Activated gamma-delta T cell treated with anti-CD3 and anti-CD28 coated beads, Interleukin-2, amount 50 U/mL, for 16 hours (primary cell): ENCODE results near the gene STK39.

ENCODE experiments used
- DNase-seq: peaks from one replicate; pipeline ENCODE4 v3.0.0-alpha.2; 2020; ENCODE audit warnings: low read depth

STK39 gene

DNA sequence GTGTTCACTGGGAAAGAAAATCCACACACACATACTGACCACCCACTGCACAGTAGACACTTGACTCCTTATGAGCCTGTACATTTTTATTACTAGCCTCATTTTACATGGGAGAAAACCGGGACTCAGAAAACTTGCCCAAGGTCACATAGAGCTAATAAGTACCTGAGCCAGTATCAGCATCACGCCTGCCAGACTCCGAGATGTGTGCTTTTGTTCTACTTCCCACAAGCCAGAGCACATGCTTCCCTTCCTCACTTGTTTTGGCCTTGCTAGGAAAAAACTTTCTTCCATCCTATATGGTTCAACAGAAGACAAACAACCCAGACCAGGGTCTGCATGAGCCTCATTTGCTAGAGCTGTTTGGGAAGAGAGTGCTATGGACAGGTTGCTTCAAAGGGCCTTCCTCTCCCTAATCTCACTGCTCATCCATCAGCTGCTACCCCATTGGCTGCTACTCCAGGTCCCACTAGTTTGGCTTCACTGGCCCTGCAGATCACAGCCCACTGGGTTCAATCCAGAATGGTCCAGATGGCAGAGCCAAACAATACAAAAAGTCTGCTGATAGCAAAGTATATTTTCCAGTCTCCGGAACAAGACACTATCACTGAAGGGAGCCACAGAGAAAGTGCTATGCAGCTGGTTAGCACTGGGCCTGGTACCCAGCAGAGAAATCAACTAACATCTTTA is 63.9 kb downstream of the STK39 start:
- no peak for DNase-seq

DNA sequence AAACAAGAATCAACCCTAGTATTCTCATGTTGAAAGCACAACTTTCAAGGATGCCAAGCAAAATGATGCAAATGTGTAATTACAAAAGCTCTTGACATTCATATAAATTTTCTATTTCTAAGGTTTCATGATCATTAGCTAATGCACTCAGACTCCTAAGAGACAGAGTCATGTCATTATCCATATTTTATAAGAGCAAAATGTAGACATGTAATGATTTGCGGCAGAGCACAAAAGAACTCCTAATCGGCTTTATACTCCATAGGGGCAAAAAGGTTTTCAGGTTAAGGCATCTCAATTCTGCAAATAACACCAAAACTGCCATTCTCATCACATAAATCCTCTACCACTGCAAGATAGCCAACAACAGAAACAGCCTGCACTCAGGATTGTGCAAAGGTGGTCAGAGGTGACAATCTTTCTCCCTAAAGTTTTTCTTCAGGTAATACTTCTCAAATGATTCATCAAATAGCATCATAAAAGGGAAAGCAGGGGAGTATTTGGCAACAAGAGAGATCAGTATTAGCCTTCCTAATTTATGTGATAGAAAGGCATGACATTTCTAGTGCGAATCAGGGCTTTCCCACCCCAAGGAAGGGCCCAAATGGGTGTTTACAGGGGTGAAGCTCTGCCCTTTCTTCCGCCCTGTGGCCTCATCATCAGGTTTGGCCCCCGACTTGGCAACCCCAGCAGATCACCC is 64.7 kb downstream of the STK39 start:
- DNase-seq: no peak

DNA sequence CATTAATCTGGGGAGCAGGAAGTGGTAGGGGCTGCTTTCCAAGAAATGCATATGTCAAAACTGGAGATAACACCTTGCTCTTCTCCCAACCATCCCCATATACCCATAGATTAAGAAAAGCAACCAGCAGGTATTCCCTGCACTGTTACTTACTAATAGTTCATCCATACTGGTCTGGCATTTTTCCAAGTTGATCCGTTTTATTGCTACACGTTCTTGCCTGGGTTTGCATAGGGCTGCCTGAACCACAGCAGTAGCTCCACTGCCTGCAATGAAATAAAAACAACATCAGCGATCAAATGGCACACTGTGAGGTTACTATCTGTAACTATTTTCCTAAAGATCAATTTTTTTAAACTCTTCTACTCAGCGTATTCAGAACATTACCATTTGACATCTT is 65.6 kb downstream of the STK39 start:
- no peak for DNase-seq

DNA sequence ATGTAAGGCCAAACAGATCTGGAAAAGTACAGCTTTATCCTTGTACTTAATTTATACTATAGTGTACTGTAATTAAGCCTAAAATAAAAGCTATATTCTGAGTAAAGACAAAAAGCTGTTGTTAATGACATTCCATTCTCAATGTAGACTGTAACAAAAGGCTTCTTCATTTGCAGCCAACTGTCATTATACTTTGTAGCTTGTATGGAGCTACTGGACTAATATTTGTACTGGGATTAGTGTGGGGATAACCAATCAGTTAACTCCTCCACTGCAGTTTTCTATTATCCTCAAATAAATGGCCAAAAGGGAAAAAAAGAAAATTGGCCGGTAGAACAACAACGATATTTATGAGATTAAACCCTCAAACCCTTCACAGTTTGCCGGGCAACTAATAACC is 66.5 kb downstream of the STK39 start:
- DNase-seq: no peak

DNA sequence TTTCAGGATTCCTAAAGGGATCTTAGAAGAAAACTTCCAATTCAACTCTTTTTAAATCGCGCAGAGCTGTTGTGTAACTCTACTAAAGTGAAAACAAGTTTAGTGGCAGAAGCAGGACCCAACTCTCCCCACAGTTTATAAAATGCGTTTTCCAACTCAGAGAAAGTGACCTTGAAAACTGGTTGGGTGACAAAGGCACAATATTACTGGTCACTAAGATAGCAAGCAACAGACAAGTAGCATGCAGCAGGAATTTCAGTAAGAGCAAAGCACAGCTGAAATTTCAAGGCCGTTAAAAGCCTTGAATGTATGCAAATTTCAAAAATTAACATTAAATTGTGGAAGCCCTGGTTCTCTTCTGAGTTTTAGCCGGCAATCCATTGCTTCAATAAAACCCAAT is 66.9 kb downstream of the STK39 start:
- no peak for DNase-seq

DNA sequence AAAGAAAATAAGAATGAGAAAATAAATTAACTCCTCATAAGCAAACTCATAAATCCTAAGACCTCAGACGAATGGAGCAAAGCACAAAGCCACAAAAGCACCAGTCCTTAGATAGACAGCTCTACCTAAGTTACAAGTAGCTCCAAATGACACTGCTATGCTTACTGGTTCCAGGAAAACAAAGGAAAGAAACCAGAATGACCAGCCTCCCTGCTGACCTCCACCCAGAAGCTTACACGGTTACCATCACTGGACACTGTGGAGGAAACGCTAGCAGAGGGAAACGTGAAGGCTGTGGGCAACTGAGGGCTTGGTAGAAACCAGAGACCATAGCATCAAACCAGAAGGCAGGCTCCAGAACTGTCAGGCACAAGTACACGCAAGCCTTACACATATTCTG is 67.8 kb downstream of the STK39 start:
- DNase-seq: no peak

DNA sequence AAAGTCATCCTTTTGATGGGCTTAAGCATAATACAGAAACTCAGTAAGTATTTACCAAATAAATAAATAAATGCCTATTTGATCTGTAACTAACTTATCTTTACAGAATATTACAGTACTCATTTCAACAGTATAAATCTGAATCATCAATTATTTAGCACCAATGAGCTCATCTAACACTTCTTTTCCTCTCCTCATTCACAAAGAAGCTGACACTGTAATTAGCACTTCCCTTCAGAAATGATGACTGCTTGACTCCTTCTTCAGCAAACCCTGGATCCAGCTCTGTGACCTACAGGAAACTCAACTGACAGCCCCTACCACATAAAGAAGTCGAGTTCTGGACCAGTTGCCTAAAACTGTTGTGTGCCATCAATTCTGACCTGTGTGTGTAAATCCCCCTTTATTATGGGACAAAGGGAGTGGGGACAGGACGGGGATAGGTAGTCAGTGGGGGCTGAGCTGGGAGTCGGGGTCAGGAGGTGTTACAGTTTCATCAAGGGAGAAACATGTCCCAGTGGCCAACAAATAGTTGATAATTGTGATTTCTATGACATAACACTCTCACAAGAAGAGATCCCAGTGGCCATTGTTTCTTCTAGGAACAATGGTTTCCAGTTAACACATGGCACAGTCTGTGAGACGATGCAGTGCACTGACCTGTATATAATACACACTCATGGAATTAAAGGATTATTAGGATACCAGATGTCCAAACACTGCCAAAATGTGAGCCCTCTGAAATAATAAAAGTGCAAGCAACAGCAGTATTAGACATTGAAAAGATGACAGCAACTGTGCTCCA is 68.7 kb downstream of the STK39 start:
- DNase-seq: no peak

DNA sequence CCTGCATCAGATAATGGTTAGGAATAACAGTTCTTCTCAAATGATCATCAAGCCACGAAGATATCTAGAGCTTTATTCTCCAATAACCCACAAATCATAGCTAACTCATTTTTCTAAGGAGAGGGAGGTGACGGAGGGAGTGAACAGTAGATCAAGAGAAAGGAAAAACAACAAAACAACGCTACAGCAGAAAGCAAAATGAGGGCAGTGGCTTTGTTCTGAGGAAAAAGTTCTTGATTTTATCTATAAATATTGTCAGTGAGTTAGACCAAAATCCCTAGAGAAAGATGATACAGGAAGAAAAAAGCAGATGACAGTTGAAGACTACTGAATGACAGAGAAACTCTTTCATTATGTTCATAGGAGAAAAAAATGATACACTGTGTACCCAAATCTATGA is 71.0 kb downstream of the STK39 start:
- no peak for DNase-seq

DNA sequence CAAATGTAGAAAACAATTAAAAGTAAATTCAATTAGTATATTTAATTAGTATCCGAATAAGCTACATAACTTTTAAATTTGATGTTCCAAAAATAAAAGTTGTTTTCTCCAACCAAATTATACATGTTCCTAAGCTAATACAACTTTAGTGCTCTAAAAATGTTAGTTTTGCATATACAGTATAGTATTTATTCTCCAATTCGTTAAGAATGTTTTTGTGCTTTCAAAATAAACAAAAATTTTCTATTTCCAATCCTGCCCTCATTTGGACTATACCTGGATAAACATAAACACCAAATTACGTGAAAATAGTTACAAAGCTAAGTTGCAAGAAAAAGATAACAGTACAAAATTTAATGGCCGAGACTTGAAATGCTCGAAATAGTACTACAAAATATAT is 71.9 kb downstream of the STK39 start:
- DNase-seq: no peak

DNA sequence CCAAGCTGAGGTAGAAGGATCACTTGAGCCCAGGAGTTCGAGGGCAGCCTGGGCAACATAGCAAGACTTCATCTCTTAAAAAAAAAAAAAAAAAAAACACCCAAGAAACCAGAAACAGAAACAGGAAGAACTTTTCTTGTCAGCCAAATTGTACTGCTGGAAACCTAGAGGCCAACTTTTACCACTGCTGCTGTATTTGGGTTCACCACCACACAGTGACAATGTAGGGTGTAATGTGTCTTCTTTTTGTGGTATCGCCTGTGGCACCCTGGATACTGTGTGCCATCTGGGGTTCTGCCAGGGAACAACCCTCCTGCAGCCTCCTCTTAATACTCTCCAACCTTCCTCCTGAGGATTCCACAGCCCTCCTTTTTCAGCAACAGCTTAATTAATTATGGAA is 72.6 kb downstream of the STK39 start:
- no peak for DNase-seq

DNA sequence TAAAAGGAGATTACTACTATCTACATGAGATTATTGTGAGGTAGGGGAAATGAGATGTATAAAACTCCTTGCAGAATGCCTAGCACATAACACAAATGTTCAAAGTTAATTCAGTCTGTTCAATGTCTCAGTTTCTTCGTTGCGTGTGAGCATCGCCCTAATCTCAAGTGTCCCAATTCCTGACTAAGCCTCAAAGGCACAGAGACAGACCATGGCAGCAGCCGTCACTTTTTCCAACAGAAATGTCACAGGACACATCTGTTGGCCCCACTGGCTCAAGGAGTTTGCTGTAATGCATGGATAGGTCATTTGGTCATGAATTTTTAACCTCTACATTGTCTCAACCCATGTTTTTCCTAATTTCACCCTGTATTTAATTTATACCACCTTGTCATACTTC is 75.3 kb downstream of the STK39 start:
- DNase-seq: no peak

DNA sequence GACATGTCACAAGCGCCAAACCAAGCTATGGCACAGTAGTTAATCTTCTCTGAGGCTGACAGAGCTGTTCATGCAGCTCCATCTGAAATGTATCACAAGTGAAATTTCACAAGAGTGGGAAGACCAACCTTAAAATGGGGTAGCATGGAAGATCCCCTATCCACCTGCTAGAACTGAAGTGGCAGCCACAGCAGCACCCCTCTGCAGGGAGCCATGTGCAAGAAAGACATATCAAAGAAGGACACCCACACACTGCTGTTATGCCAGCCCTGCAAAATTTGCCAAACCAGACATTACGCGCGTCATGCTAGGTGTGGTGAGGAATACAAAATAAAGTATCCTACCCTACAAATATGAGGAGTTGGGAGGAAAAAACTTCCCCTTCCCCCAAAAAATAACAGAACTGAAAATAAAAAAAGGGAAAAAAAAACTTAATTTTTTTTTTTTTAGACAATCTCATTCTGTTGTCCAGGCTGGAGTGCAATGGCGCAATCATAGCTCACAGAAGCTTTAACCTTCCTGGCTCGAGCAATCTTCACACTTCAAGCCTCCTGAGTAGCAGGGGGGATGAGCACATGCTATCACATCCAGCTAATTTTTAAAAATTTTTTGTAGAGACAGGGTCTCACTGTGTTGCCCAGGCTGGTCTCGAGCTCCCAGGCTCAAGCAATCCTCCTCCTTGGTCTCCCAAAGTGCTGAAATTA is 76.2 kb downstream of the STK39 start:
- DNase-seq: no peak

DNA sequence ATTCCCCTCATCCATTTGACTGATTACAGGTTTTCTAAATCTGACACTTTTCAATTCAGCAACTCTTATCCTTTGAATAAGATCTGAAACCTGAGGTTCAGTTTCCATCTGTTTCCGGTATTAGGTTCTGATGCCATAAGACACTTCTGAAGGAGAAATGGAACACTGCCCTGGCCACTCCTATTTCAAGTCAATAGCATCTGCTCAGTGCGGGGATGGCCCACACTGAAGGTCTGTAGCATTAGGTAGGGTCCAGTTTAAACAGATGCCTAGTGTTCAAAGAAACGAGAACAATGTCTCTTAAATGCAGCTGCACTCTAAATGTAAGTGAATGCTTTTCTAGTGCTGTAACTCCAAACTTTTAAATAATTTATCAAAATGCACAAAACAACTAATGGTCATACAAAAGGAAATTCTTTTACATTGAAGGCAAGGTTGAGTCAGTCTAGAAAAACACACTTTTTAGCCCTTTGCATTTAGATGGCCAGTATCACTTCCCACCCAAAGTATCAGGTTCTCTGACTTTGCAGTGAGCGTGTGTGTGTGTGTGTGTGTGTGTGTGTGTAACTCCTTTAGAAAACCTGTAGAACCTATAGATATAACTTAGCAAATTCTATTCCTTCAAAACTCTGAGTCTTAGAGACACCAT is 78.2 kb downstream of the STK39 start:
- no peak for DNase-seq

DNA sequence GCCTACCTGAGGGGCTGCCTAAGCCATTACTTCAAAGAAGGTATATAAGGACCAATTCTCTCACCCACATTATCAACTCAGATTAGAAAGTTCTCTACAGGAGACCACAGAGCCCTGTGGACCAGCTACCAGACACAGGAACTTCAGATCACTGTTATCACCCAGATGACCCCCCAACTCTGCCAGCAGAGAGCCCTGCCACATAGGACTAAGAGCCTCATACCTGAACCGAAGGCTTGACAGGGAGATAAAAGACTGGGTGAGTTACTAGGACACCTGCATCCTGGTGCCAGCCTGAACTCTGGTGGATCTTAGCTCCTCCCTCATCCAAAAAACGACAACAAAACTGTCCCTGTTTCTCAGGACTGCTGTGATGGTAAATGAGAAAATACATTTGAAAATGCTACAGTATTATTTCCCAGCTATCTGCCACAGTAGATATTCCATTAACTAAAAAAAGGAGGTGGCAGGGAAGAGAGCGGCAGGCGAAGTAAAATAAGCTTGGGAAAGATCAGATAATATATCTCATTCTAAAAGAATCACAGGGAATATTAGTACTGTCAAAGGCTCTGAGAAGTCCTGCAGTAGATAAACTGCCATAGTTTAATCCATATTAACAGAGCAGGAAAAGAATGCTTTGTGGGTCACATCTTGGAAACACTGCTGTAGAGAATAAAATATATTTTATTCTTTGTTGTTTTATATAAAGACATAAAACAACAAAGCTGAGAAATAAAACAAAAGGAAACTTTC is 79.7 kb downstream of the STK39 start:
- no peak for DNase-seq

DNA sequence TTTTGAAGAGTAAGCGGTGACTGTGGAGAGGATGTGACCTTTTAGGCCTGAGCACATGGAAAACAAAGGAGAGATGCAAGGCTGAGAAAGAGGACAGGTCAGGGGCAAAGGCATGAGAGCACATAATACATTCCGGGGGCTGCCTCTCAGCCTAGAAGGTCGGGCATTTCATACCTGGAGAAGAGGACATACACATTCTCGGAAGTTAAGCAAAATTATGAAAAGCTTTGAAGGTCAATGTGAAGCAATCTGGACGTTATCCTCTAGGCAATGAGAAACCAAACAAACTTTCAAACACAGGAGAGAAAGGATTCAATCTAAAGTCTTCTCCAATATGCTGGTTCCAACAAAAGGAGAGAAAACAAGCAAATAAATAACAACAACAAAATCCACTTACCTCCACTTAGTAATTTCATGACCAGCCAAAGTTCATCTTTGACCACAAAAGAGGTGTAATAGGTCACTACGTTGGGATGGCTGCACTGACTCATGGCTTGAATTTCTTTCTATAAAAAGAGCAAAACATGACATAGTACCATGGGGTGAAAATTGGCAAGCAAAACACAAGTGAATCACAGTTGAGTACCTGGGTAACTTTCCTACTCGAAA is 80.4 kb downstream of the STK39 start:
- DNase-seq: no peak

DNA sequence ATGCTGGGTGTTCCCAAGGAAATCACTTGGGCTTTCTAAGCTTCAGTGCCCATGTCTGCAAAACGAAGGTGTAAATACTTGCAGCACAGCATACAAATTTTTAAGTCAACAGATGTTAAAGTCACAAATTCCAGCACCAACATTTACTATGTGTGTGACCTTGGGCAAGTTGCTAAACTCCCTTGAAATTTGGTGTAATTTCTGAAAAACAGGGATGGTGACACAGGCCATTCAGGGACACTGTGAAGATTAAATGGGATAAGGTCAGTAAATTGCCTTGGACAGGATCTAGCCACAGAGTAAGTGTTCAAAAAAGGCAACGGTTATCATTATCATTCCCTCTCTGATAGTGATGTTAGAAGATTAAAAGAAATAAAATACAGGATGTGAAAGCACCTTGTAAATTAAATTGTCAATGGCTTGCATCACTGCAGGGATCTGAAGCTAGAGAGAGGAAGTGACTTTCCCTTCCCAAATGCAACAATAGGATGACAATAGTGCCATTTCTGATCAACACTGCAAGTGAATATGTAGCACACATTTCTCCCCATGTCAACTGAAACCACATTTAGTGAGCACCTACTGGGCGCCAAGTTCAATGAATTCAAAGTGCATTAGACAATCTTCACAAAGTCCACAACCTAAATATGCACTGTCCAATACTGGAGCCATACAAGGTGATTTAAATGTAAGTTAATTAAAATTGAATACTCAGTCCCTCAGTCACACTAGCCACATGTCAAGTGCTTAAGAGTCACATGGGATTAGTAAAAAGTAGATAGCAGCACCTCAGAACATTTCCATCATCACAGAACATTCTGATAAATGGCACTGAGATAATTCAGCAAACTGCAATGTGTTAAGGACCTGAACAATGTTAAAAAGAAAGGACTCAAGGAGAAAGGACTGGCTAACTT is 81.2 kb downstream of the STK39 start:
- no peak for DNase-seq

DNA sequence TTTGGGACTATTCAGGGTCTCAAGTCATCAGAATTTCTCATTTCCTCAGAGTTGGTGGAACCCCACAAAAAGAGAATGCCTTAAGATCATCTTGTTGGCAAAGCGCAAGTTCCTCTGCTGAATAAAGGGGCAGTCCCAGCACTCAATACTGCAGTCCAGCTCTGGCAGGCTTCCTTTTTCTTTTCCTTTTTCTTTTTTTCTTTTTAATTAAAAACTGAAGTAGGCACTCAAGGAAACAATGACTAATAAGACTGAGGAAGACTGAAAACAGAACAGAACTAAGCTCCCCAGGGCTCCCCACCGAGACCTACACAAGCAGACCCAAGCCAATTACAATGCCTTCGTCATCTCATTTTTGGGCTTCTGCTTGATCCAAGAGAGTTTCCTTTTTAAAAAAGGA is 82.0 kb downstream of the STK39 start:
- DNase-seq: no peak

DNA sequence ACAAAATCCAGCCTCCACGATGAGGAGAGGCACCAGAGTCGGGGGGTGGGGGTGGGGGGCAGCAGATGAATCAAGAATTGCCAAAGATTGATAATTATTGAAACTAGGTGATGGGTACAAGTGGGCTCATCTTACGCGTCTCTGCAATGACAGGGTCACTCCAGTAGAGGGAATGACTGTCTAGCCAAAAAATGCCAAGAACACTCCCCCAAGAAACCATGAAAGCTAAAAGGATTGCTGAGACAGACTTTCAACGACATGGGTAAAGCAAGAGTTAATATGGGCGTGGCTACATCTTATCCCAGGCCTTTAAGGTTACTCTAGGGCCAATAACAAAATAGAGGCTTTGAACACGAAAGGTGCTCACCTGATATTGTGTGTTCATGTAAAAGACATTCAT is 86.5 kb downstream of the STK39 start:
- no peak for DNase-seq

DNA sequence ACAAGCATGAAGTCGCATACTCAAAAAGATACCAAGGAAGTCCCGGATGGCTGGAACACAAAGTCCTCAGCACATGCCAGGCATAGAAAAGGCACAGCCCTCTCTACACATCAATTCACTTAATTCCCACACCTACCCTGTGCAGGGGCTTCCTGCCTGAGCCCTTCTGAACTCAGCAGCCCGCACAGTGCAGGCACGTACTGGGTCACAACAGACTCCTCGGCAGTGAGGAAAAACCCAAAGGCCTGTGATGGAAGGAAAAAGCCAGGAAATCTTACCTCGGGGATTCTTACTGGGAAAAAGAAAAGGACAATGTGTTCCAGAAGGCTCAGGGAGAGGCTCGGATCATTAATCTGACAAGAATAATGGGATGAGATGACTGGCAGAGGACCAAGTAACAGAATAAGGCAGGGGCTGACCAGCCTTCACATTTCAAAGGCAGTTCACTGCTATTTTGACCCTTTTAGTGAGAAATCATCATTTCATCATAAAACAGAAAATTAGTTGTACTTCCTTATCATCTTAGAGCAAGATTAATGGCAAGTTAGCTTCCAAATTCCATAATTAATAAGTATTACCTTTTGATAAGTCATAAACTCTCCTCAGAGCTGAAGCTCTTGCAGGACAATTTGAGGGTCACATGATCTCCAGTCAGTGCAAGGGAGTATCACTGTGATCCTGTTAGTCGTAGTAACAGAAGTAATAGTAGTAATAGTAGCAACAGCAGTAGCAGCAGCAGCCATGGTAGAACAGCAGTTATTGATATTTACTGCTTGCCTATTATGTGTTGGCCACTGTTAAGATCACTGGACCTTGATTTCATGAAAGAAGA is 87.4 kb downstream of the STK39 start:
- DNase-seq: no peak
